COR-L47 (cell line): ENCODE results near the gene PAAF1.

ENCODE experiments used
- DNase-seq: peaks from one replicate; lab custom pipeline; 2025; lab: John Stamatoyannopoulos, UW

The PAAF1 gene

DNA sequence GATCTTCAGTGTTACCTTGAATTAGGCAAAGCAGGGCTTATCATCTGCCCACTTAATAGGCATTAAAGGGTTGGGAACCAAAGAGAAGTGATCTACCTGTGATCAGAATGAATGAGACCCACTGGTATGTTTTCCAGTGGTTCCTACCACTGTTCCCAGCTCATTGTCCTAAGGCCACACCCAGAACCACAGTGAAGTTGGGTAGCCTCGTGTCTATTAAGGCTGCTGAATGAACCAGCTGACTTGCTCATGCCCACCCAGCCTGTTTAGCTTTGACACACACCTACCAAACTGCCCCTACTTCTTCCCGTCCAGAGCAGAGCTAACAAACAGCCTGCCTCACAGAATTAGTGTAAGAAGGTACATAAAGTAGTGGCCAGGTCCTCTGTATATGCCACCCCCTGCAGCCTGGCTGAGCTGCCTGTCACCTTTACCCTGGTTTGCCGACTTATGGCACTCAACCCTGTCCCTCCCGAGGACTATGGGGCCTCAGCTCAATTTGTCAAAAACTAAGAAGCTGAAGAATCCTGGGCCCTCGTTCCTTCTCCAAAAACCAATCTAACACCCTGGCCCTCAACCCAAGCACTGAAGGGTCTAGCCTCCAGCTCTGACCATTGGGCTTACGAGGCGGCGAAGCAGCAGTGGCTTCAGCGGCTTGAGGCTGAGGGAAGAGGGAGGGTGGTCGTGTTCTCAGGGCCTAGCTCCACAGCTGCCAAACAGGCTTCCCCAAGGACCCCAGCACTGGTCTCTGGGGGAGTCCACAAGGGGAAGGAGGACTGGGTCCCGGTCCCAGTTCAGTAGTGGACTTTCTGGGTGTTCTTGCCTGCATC lies 96.0 kb downstream of the PAAF1 start:
- DNase-seq = no peak

DNA sequence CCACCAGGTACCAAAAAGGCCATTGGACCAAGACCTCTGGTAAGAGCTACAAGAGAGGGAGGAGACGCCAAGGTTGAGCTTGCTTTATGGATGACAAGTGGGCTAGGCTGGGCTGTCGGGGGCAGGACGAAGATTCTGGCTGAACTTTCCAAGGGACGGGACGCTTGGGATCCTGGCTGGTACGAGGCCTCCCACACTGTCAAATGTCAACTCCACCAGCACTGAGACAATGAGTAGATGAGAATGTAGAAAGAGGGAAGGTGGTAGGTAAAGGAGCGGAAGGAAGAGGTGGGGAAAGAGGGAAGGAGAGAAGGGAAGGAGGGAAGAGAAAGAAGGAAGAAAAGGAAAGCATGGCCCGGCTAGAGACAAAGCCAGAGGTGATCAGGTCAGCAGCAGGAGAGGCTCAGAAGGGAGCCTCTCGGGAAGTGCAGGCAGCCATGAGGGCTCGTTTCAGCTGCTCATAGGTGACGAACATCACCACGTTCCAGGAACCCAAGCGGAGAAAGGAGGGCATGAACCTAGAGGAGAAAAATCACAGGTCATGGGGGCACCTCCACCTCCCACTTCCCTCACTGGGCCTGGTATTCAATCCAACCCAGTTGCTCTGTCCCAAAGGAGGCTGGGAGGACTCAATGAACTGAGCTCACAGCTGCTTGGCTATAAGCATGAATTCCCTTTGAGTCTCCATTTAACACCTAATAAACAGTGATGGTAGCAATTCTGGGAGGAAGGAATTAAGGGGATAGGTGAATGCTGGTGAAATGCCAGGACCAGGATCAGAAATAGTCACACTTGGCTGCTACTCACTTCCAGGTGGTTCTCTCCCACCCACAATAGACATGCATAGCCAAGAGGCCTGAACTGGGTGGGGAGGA lies 98.0 kb downstream of the PAAF1 start:
- no peak for DNase-seq

DNA sequence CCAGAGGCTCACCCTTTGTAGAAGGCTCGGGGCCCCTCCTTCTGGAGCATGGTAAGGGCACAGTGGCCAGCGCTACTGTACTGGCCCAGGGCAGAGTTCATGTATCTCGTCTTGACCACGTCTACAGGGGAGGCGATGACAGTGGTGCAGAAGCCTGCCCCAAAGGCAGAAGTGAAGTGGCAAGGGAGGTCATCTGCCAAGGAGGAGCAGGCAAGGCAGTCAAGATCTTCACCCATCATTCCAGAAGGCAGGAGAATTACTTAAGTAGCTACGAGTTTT lies 98.6 kb downstream of the PAAF1 start:
- no peak for DNase-seq

DNA sequence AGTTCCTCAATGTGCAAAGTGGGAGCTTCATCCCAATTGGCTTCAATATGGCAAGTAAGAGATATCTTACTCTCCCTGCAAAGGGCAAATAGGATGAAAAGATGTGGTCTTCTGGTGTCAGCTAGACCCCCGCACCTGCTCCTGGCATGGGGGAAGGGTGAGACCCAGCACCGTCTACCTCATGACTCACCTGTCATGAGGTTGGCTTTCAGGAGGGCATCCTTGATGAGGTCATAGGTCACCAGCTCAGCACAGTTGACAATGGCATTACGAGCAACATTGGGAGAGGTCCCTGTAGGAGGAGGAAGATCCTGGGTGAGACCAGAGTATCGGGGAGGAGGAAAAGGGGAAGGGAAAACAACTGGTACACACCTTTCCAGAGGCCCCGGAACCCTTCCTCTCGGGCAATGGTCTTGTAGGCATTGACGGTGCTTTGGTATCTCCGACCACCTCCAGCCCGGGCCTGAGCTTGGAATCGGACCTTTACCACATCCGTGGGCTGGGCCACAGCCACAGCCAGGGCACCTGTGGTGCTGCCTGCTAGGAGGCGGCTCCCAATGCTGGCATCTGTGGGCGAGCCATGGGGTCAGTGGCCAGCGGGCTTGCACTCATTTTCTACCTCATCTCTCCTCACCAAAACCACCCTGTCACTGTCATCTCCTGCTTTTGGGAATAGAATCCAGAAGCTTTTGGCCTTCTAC lies 99.8 kb downstream of the PAAF1 start:
- DNase-seq = no peak

GRCh38 chr11:73977856-73978519 lies 101.2 kb downstream of the PAAF1 start:
- no peak for DNase-seq

DNA sequence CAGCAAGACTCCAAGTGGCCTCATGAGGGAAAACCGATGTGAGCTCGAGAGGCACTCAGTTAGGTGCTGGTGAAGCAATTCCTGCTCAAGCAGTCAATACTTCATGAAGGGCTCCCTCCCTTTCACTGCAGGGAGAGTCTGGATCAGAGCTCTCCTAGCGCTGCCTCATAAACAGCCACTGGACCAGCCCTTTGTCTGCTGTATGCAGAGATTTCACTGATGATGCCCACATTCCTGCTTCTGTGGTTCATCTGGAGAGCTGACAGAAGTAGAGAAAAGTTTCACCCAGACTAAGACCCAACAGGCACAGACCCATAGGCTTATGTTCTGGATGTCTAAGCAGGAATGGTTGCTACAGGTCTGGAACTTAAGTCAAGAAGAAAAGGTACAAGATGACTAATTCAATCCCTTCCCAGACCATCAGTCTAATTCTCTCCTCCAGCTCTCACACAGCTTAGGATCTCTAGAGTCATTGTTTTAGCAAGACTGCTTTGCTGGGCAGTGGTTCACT lies 101.8 kb downstream of the PAAF1 start:
- no peak for DNase-seq

DNA sequence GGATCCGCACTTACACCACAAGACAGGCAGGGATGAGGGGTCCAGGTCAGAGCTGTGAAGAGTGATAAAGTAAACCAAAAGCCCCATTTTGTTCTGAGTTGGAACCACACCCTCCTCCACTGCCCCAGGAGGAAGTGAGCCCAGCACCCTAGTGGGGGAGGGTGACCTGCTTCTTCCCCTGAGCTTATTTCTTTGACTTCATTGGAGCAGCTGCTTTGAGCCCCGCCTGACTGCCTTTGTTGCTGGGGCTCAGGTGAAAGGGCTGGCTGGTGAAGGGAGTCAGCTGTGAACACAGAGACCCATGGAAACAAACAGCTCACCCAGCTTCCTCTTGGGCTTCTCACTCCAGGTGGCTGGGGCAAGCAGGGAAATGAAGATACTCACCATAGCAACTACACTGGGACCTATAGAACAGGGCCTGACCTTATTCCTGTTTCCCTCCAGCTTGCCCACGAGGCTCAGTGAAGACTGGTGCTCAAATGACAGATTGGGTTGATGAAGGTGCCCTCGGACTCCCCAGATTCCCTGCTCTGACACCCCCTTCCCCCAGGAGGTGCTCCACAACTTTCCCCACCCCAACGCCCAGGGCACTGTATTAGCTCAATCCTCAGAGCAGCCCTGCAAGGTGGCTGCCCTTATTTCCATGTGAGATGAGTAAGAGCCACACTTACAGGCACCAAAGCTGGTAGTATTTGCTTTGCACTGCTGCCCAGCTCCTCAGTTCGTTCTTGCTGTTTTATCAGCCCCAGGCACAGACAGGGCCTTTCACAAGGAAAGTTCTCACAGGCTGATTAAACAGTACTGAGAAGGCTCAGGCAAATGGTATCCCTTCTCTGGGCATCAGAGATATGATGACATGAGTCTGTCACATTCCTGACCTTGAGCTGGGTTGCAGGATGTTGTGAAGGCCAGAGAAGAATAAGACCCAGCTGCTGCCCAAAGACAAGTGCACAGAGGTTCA lies 103.5 kb downstream of the PAAF1 start:
- peak; percentile 76 for DNase-seq
